HCT116 (cell line): ENCODE results near the gene FAP. TPM values are rescaled to one million over a fixed set of nuclear protein-coding genes. Genes with fewer than 3 reads are reported as not detected.

Source experiments
- ATAC-seq: fragments of 200-7000 bp; cut with Tn5 transposase; 2 replicates; pipeline ENCODE4 v1.9.1; 2020; ENCODE audit warnings: mild to moderate bottlenecking, moderate library complexity
- BruUV-seq: library from RNA; stranded (reverse); fragments of 400-500 nt; replicated peaks from 2 replicates; lab custom pipeline; 2021; lab: Mats Ljungman, UMichigan
- CTCF ChIA-PET: fragments of 300-600 bp; sonication (Branson Sonifier 250); formaldehyde crosslinking; loops from one replicate; lab custom pipeline; 2021; ENCODE audit warnings: antibody characterized with exemption; lab: Charles Lee
- POLR2A ChIA-PET: fragments of 300-600, 350-600 bp; sonication (Branson Sonifier 250); formaldehyde crosslinking; loops from one replicate; lab custom pipeline; 2021; ENCODE audit warnings: antibody characterized with exemption; lab: Charles Lee
- RAD21 ChIA-PET, 2 experiments: fragments of 300-600 bp; sonication (Branson Sonifier 250); formaldehyde crosslinking; loops; one replicate each; lab custom pipeline; 2023; ENCODE audit warnings: low total read pairs in 2 of 2; ENCODE audit not compliant: uncharacterized antibody in 2 of 2, unreplicated experiment in 2 of 2, low non-redundant PET in 1 of 2; lab: Charles Lee
- DNase-seq: peaks from one replicate; pipeline ENCODE4 v3.0.0-alpha.2; 2010; ENCODE audit warnings: low read depth, low spot score
- H2AFZ ChIP-seq: fragments of 200-600 bp; shearing (Covaris generic), sonication (generic); 2 replicates; pipeline ENCODE4 v1.6.1; 2017; ENCODE audit warnings: low read depth, mixed run types, mixed read lengths, antibody characterized with exemption, low read length; ENCODE audit not compliant: poor library complexity, severe bottlenecking
- H3K27ac ChIP-seq: 2 replicates; pipeline ENCODE4 v1.5.1; 2012; ENCODE audit warnings: low read depth, low read length
- H3K27me3 ChIP-seq: fragments of 200-600 bp; sonication (generic); 2 replicates; pipeline ENCODE4 v1.6.1; 2016; ENCODE audit warnings: mixed run types, low read length, mixed read lengths; ENCODE audit not compliant: insufficient read depth
- H3K36me3 ChIP-seq, 2 experiments: fragments of 200-500 bp in 1 of 2; fragments of 200-600 bp in 1 of 2; sonication (Bioruptor generic) in 1 of 2; sonication (generic) in 1 of 2; 2 replicates each; pipeline versions ENCODE4 v1.5.1 to v1.6.1; 2014 to 2016; ENCODE audit warnings: low read length in 2 of 2, inconsistent platforms in 1 of 2, mixed read lengths in 1 of 2, mixed run types in 1 of 2; ENCODE audit not compliant: insufficient read depth in 2 of 2, control insufficient read depth in 1 of 2
- H3K4me1 ChIP-seq, 2 experiments: fragments of 200-600 bp in 1 of 2; sonication (generic) in 1 of 2; 2 replicates each; pipeline versions ENCODE4 v1.5.1 to v1.6.1; 2012 to 2017; ENCODE audit warnings: low read length in 2 of 2, inconsistent platforms in 1 of 2, mild to moderate bottlenecking in 1 of 2, mixed read lengths in 1 of 2, mixed run types in 1 of 2, moderate library complexity in 1 of 2; ENCODE audit not compliant: insufficient read depth in 2 of 2, control insufficient read depth in 1 of 2
- H3K4me2 ChIP-seq: fragments of 200-600 bp; sonication (generic); 2 replicates; pipeline ENCODE4 v1.6.1; 2017; ENCODE audit warnings: mixed run types, low read length, mixed read lengths
- H3K4me3 ChIP-seq, 2 experiments: fragments of 200-600 bp in 1 of 2; sonication (generic) in 1 of 2; replicated peaks in 1 of 2; 2 replicates each; pipeline ENCODE4 v1.5.1; 2011 to 2016; ENCODE audit warnings: low read length in 2 of 2, control low read depth in 1 of 2, low read depth in 1 of 2, mild to moderate bottlenecking in 1 of 2, mixed read lengths in 1 of 2, mixed run types in 1 of 2
- H3K79me2 ChIP-seq: fragments of 200-600 bp; sonication (generic); 2 replicates; pipeline ENCODE4 v1.6.1; 2017; ENCODE audit warnings: mild to moderate bottlenecking, mixed run types, low read length, moderate library complexity, mixed read lengths; ENCODE audit not compliant: insufficient read depth
- H3K9ac ChIP-seq: fragments of 200-600 bp; sonication (generic); 2 replicates; pipeline ENCODE4 v1.6.1; 2016; ENCODE audit warnings: low read length, mixed read lengths
- H3K9me2 ChIP-seq: fragments of 200-600 bp; sonication (generic), shearing (Covaris generic); 2 replicates; pipeline ENCODE4 v1.6.1; 2017; ENCODE audit warnings: mixed run types, mild to moderate bottlenecking, moderate library complexity; ENCODE audit not compliant: insufficient read depth
- H3K9me3 ChIP-seq, 2 experiments: fragments of 200-500 bp in 1 of 2; fragments of 200-600 bp in 1 of 2; sonication (Bioruptor generic) in 1 of 2; sonication (generic) in 1 of 2; 2 replicates each; pipeline ENCODE4 v1.6.1; 2014 to 2017; ENCODE audit warnings: low read length in 2 of 2, mixed read lengths in 2 of 2, inconsistent platforms in 1 of 2, low read depth in 1 of 2, mild to moderate bottlenecking in 1 of 2, mixed run types in 1 of 2, moderate library complexity in 1 of 2; ENCODE audit not compliant: control insufficient read depth in 1 of 2, insufficient read depth in 1 of 2
- H4K20me1 ChIP-seq: fragments of 200-600 bp; sonication (generic), shearing (Covaris generic); 2 replicates; pipeline ENCODE4 v1.6.1; 2017; ENCODE audit warnings: mixed run types, mild to moderate bottlenecking, moderate library complexity; ENCODE audit not compliant: insufficient read depth
- CBX3 ChIP-seq: IDR thresholded peaks from 2 replicates; pipeline ENCODE4 v1.6.1; 2012; ENCODE audit warnings: low read depth
- CEBPB ChIP-seq: IDR thresholded peaks from 2 replicates; pipeline ENCODE4 v1.6.1; 2012; ENCODE audit warnings: low read depth
- EGR1 ChIP-seq: IDR thresholded peaks from 2 replicates; pipeline ENCODE4 v1.6.1; 2012; ENCODE audit warnings: low read depth
- ELF1 ChIP-seq: IDR thresholded peaks from 2 replicates; pipeline ENCODE4 v1.6.1; 2012; ENCODE audit warnings: low read depth, borderline replicate concordance
- EZH2 ChIP-seq: fragments of 200-600 bp; sonication (generic); IDR thresholded peaks from 2 replicates; pipeline ENCODE4 v1.6.1; 2017; ENCODE audit warnings: antibody characterized with exemption, mixed run types
- EZH2phosphoT487 ChIP-seq: fragments of 200-600 bp; IDR thresholded peaks from 2 replicates; pipeline ENCODE4 v1.6.1; 2018; ENCODE audit warnings: antibody characterized with exemption, borderline replicate concordance
- JUND ChIP-seq: IDR thresholded peaks from 2 replicates; pipeline ENCODE4 v1.6.1; 2012
- POLR2A ChIP-seq: IDR thresholded peaks from 2 replicates; pipeline ENCODE4 v1.7.0; 2011; ENCODE audit warnings: borderline replicate concordance; ENCODE audit not compliant: insufficient read depth, insufficient read length; ENCODE audit errors: extremely low read depth
- POLR2AphosphoS5 ChIP-seq: IDR thresholded peaks from 2 replicates; pipeline ENCODE4 v1.6.1; 2011; ENCODE audit warnings: mild to moderate bottlenecking, low read depth, low read length, moderate library complexity
- SP1 ChIP-seq: IDR thresholded peaks from 2 replicates; pipeline ENCODE4 v1.6.1; 2012; ENCODE audit warnings: low read depth
- SRF ChIP-seq: IDR thresholded peaks from 2 replicates; pipeline ENCODE4 v1.6.1; 2012; ENCODE audit warnings: low read depth
- TCF7L2 ChIP-seq: IDR thresholded peaks from 2 replicates; pipeline ENCODE4 v1.7.0; 2011; ENCODE audit warnings: borderline replicate concordance, inconsistent platforms; ENCODE audit not compliant: insufficient read depth, insufficient read length; ENCODE audit errors: extremely low read depth
- ZFX ChIP-seq: fragments of 450-650 bp; IDR thresholded peaks from 2 replicates; pipeline ENCODE4 v1.6.1; 2017
- ZNF274 ChIP-seq: fragments of 200-500 bp; sonication (Bioruptor generic); IDR thresholded peaks from 2 replicates; pipeline ENCODE4 v1.6.1; 2014; ENCODE audit warnings: mild to moderate bottlenecking, low read depth, low read length, inconsistent platforms
- intact Hi-C: fragments of 100-400 bp; cut with micrococcal nuclease; formaldehyde crosslinking; loops from 2 replicates; pipeline ENCODE4 v1.10.0; 2022
- total RNA-seq: library from RNA; stranded (reverse); gene quantifications from one replicate; pipeline ENCODE4 v1.2.1, GENCODE V29; 2021; ENCODE audit not compliant: unreplicated experiment
- TF ChIP-seq, protein P1 (sequence below): IDR thresholded peaks from 2 replicates; pipeline ENCODE4 v1.6.1; 2012
- TF ChIP-seq, protein P2 (sequence below): IDR thresholded peaks from 2 replicates; pipeline ENCODE4 v1.6.1; 2012
- TF ChIP-seq, protein P3 (sequence below), 3 experiments: fragments of 200-600 bp in 1 of 3; sonication (generic) in 1 of 3; IDR thresholded peaks in 2 of 3; conservative IDR thresholded peaks in 1 of 3; 2 replicates each; pipeline ENCODE4 v1.5.1; 2012 to 2017; ENCODE audit warnings: low read depth in 2 of 3, low read length in 2 of 3, antibody characterized with exemption in 1 of 3, borderline replicate concordance in 1 of 3, control low read depth in 1 of 3, mild to moderate bottlenecking in 1 of 3, mixed read lengths in 1 of 3, mixed run types in 1 of 3, moderate library complexity in 1 of 3; ENCODE audit not compliant: insufficient read depth in 1 of 3

FAP gene
- total RNA-seq, 1 experiment from 2014 or later = not detected

DNA sequence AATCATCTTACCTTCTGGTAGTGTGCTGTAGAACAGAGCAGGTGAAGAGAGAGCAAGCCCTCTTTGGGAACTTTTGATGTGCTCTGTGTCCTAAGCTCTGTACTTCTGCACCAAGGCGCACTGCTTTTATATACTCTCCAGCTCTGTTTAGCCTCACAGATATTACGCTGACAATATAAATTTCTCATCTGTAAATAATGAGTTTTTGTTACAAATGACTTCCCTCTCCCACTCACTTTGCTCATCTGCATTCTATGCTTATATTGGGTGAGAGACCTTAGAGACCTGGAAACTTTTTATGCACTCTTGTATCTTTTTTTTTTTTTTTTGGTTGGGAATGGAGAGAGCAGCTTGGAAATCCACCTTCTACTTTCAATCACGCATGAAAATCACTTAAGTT, 91.1 kb downstream of the FAP start, which contains the start of gene GCG:
Gene GCG (minus strand): TSS at position 101 of the 400 bp plus-strand sequence. CDS start 3,069 bp downstream, outside the sequence.
- ChIA-PET POLR2A (no interaction called here), CTCF (interaction anchor here (1.2 to 6.2 kb wide), 2 partner anchors 146 to 182 kb away, joined by 3 to 119 read pairs; no protein-coding TSS in a partner anchor), RAD21 (interaction anchor here in 1 of 2 experiments (3.3 kb wide), 1 partner anchor 146 kb away, joined by 11 read pairs; no protein-coding TSS in a partner anchor)
- intact Hi-C loops = no loop called here
- Histone ChIP-seq H3K79me2 (no peaks in the 10 kb centered on the region), H3K9me3 (no peaks in the 10 kb centered on the region), H3K9ac (no peak within 1 kb of the TSS), H3K36me3 (no peaks in the 10 kb centered on the region), H3K27ac (no peak within 1 kb of the TSS), H3K4me2 (no peak within 1 kb of the TSS), H2AFZ (no peak within 1 kb of the TSS), H3K9me2 (no peaks in the 10 kb centered on the region), H3K4me1 (no peaks in the 10 kb centered on the region), H4K20me1 (no peaks in the 10 kb centered on the region), H3K27me3 (no peaks in the 10 kb centered on the region), H3K4me3 (no peak within 1 kb of the TSS)
- ATAC-seq (no peak), DNase-seq (no peak)
- TF ChIP-seq, protein P1, sequence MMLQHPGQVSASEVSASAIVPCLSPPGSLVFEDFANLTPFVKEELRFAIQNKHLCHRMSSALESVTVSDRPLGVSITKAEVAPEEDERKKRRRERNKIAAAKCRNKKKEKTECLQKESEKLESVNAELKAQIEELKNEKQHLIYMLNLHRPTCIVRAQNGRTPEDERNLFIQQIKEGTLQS = no peak
- BruUV-seq = no TSS peak

DNA sequence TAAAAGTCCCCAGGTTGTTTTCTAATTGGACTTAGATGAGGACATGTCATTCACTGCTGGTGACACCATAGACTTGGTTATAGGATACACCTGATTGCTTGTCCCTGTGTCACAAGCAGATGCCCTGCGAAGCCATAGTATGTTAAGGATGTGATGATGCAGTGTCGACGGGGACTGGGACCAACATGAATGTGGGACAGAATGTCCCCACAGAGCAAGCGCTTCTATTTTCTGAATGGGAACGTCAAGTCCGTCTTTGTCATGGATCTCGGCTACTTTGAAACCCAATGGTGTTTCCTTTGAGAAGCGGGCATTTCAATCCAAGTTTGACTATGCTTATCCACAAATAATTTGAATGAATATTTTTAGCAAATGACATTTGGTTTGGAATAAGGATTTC, 93.3 kb downstream of the FAP start:
- DNase-seq = no peak
- no peak overlapping the region for H3K9ac ChIP-seq
- H3K27me3 ChIP-seq = no peaks in the 10 kb centered on the region
- no peak overlapping the region for H2AFZ ChIP-seq
- H3K4me1 ChIP-seq = no peaks in the 10 kb centered on the region
- TF ChIP-seq EZH2phosphoT487 (no peak), POLR2A (no peak), POLR2AphosphoS5 (no peak), JUND (no peak), CEBPB (no peak), ZNF274 (no peak), ELF1 (no peak), SP1 (no peak), EGR1 (no peak), CBX3 (no peak), EZH2 (no peak), ZFX (no peak), SRF (no peak), TCF7L2 (no peak)
- TF ChIP-seq, protein P2, sequence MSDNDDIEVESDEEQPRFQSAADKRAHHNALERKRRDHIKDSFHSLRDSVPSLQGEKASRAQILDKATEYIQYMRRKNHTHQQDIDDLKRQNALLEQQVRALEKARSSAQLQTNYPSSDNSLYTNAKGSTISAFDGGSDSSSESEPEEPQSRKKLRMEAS = no peak
- TF ChIP-seq, protein P3, sequence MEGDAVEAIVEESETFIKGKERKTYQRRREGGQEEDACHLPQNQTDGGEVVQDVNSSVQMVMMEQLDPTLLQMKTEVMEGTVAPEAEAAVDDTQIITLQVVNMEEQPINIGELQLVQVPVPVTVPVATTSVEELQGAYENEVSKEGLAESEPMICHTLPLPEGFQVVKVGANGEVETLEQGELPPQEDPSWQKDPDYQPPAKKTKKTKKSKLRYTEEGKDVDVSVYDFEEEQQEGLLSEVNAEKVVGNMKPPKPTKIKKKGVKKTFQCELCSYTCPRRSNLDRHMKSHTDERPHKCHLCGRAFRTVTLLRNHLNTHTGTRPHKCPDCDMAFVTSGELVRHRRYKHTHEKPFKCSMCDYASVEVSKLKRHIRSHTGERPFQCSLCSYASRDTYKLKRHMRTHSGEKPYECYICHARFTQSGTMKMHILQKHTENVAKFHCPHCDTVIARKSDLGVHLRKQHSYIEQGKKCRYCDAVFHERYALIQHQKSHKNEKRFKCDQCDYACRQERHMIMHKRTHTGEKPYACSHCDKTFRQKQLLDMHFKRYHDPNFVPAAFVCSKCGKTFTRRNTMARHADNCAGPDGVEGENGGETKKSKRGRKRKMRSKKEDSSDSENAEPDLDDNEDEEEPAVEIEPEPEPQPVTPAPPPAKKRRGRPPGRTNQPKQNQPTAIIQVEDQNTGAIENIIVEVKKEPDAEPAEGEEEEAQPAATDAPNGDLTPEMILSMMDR (IDR thresholded peaks at IDR 0.05 in 2 of 3, conservative IDR thresholded peaks at IDR 0.05 in 1 of 3; ENCODE audit: borderline replicate concordance in 1 of 3, insufficient read depth in 1 of 3, low read depth in 2 of 3, low read length in 2 of 3) = no peak
- TF ChIP-seq, protein P1 = no peak
- no peak overlapping the region for H3K27ac ChIP-seq
- H3K79me2 ChIP-seq = no peaks in the 10 kb centered on the region
- CTCF ChIA-PET = interaction anchor here (1.5 kb wide), 1 partner anchor 9 kb away, joined by 3 read pairs; no protein-coding TSS in a partner anchor
- intact Hi-C loops = no loop called here
- POLR2A ChIA-PET = no interaction called here
- RAD21 ChIA-PET = no interaction called here
- H3K4me2 ChIP-seq = no peak overlapping the region
- H3K36me3 ChIP-seq = no peaks in the 10 kb centered on the region
- no TSS peak for BruUV-seq
- H3K9me3 ChIP-seq = no peaks in the 10 kb centered on the region
- no peaks in the 10 kb centered on the region for H3K9me2 ChIP-seq
- no peak overlapping the region for H3K4me3 ChIP-seq
- H4K20me1 ChIP-seq = no peaks in the 10 kb centered on the region
- no peak for ATAC-seq
